Loucy (cell line): ENCODE results near the gene CLEC2D.

Experiments
- CTCF ChIP-seq: fragments of 200-600 bp; sonication (generic); conservative IDR thresholded peaks from 2 replicates; pipeline ENCODE4 v1.5.1; 2014; ENCODE audit warnings: mild to moderate bottlenecking, antibody characterized with exemption, low read length
- EZH2phosphoT487 ChIP-seq: fragments of 200-600 bp; IDR thresholded peaks from 2 replicates; pipeline ENCODE4 v1.6.1; 2018; ENCODE audit warnings: antibody characterized with exemption, mild to moderate bottlenecking, moderate library complexity, borderline replicate concordance

- no peak for TF ChIP-seq CTCF
- TF ChIP-seq EZH2phosphoT487 = no peak
Observed at GRCh38 chr12:9649532-9649940, 20.0 kb upstream of the CLEC2D start.
